GM12874 (cell line): ENCODE data around the gene OR9K2.

Experiments used
- CTCF ChIP-seq: IDR thresholded peaks from 2 replicates; pipeline ENCODE4 v1.5.1; 2011; ENCODE audit warnings: low read depth, mild to moderate bottlenecking, control low read depth, low read length, moderate library complexity; ENCODE audit not compliant: insufficient read depth

Gene OR9K2

GRCh38 chr12:55171445-55171844 is 45.2 kb downstream of the OR9K2 start:
- no peak for TF ChIP-seq CTCF

GRCh38 chr12:55172686-55173085 is 46.5 kb downstream of the OR9K2 start:
- no peak for TF ChIP-seq CTCF

GRCh38 chr12:55173456-55173855 is 47.2 kb downstream of the OR9K2 start:
- no peak for TF ChIP-seq CTCF
